ENCODE data around the gene LDLRAD4. TPM values are rescaled to one million over a fixed set of nuclear protein-coding genes. Genes with fewer than 3 reads are reported as not detected.

LDLRAD4 gene
- total and polyA plus RNA-seq, 11 donors: 10.4 to 44.0 (median 29.6) TPM

GRCh38 chr18:13305301-13305700 lies 86.7 kb downstream of the LDLRAD4 start:
- intact Hi-C loops (cut with DNase I): loop anchor here in 1 of 10 donors (10.0 kb wide), 1 partner anchor 220 kb away; no protein-coding TSS in a partner anchor
- no peak overlapping the region for H3K4me3 ChIP-seq
- peaks cover 0 to 8% (median 0%) of the 10 kb centered on the region in 12 donors for H3K9me3 ChIP-seq
- ATAC-seq (no peak), DNase-seq (no peak)
- no peaks in the 10 kb centered on the region for H3K36me3 ChIP-seq
- H3K4me1 ChIP-seq: peaks cover 3 to 50% (median 31%) of the 10 kb centered on the region in 12 donors
- H3K27me3 ChIP-seq: no peaks in the 10 kb centered on the region
- TF ChIP-seq POLR2A (IDR thresholded peaks at IDR 0.05): no peak
- TF ChIP-seq, protein P1, sequence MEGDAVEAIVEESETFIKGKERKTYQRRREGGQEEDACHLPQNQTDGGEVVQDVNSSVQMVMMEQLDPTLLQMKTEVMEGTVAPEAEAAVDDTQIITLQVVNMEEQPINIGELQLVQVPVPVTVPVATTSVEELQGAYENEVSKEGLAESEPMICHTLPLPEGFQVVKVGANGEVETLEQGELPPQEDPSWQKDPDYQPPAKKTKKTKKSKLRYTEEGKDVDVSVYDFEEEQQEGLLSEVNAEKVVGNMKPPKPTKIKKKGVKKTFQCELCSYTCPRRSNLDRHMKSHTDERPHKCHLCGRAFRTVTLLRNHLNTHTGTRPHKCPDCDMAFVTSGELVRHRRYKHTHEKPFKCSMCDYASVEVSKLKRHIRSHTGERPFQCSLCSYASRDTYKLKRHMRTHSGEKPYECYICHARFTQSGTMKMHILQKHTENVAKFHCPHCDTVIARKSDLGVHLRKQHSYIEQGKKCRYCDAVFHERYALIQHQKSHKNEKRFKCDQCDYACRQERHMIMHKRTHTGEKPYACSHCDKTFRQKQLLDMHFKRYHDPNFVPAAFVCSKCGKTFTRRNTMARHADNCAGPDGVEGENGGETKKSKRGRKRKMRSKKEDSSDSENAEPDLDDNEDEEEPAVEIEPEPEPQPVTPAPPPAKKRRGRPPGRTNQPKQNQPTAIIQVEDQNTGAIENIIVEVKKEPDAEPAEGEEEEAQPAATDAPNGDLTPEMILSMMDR (IDR thresholded peaks at IDR 0.05): no peak
- 87 to 95% (median 92%) methylated on average over 3 of the region's 3 CpGs for WGBS, 4 donors
- no peak overlapping the region for H3K27ac ChIP-seq

- no peak for ATAC-seq
Observed at GRCh38 chr18:13306583-13306982, 88.0 kb downstream of the LDLRAD4 start.

GRCh38 chr18:13308369-13308768 lies 89.8 kb downstream of the LDLRAD4 start:
- peaks cover 0 to 8% (median 0%) of the 10 kb centered on the region in 12 donors for H3K9me3 ChIP-seq
- H3K4me3 ChIP-seq: no peak overlapping the region
- intact Hi-C loops (cut with DNase I): loop anchor here in 1 of 10 donors (10.0 kb wide), 1 partner anchor 216 kb away; no protein-coding TSS in a partner anchor
- peaks cover 0 to 19% (median 10%) of the 10 kb centered on the region in 12 donors for H3K4me1 ChIP-seq
- H3K27me3 ChIP-seq: no peaks in the 10 kb centered on the region
- DNase-seq (no peak), ATAC-seq (no peak)
- H3K27ac ChIP-seq: no peak overlapping the region
- TF ChIP-seq, protein P1 (IDR thresholded peaks at IDR 0.05): no peak
- no peak for TF ChIP-seq POLR2A (IDR thresholded peaks at IDR 0.05)
- WGBS, 4 donors: 84 to 85% (median 85%) methylated on average over 9 of the region's 9 CpGs
- peaks cover 0 to 2% (median 0%) of the 10 kb centered on the region in 9 donors for H3K36me3 ChIP-seq

More at GRCh38 chr18:13306583-13306982, 88.0 kb downstream of the LDLRAD4 start:
- H3K9me3 ChIP-seq: peaks cover 0 to 8% (median 0%) of the 10 kb centered on the region in 12 donors
- intact Hi-C loops (cut with DNase I): loop anchor here in 1 of 10 donors (10.0 kb wide), 1 partner anchor 218 kb away; no protein-coding TSS in a partner anchor
- H3K27me3 ChIP-seq: no peaks in the 10 kb centered on the region
- no peaks in the 10 kb centered on the region for H3K36me3 ChIP-seq
- H3K27ac ChIP-seq: no peak overlapping the region
- H3K4me3 ChIP-seq: no peak overlapping the region
- no peak for DNase-seq
- peaks cover 3 to 37% (median 26%) of the 10 kb centered on the region in 12 donors for H3K4me1 ChIP-seq
- 55 to 63% (median 57%) methylated on average over 4 of the region's 4 CpGs for WGBS, 4 donors
- TF ChIP-seq POLR2A (IDR thresholded peaks at IDR 0.05): no peak
- TF ChIP-seq, protein P1 (IDR thresholded peaks at IDR 0.05): no peak

DNA sequence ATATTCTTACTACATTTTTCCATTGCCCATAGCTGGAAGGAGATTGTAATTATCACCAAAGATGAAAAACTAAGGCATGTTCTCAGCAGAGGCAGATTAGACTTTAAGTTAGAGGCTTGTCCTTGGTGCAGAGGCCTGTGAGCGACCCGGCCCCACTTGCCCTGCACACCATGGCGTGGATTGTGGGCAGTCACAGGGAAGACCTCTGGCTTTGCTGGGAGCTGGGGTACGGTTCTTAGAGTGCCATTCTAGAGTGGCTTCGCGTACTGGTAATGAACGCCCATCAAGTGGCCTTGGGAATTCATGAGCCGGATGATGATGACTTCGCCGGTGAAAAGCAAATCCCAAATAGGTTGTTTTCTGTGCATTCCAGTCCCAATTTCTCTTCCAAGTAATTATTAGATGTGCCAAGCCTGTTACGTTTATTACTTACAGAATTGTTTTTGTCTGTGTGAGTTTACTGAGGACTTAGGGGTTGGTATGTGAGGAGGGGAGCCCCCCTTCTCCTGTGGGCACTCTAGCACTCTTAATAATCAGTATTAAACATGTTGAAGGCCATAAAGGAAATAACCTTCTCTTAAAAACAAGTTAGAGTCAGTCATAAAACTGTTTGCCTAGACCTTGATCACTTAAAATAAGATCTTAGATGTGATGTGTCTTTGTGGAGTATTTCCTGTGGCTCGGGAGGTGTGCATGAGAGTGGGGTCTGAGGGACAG lies 90.6 kb downstream of the LDLRAD4 start:
- Histone ChIP-seq H3K4me1 (peaks cover 0 to 16% (median 9%) of the 10 kb centered on the region in 12 donors), H3K36me3 (peaks cover 0 to 2% (median 0%) of the 10 kb centered on the region in 9 donors), H3K9me3 (peaks cover 0 to 8% (median 0%) of the 10 kb centered on the region in 12 donors), H3K4me3 (no peak overlapping the region), H3K27me3 (no peaks in the 10 kb centered on the region), H3K27ac (no peak overlapping the region)
- DNase-seq (no peak), ATAC-seq (no peak)
- intact Hi-C loops (cut with DNase I): loop anchor here in 1 of 10 donors (10.0 kb wide), 1 partner anchor 216 kb away; no protein-coding TSS in a partner anchor
- TF ChIP-seq, protein P1 (IDR thresholded peaks at IDR 0.05): no peak
- no peak for TF ChIP-seq POLR2A (IDR thresholded peaks at IDR 0.05)
- 90 to 94% (median 91%) methylated on average over 12 of the region's 12 CpGs for WGBS, 4 donors
